ENCODE results near the gene HIBADH.
"Not testable (repeated sequence)": the region's sequence is repeated elsewhere in the genome, so short reads cannot be mapped to it uniquely, and the experiment has no call there.

Gene HIBADH

GRCh38 chr7:27678617-27679260 lies 16.1 kb upstream of the HIBADH start:
- DNase-seq = no peak

GRCh38 chr7:27677912-27678612 lies 15.4 kb upstream of the HIBADH start:
- no peak for DNase-seq

- not testable (repeated sequence) for DNase-seq
Measured at GRCh38 chr7:27674126-27674525, 11.4 kb upstream of the HIBADH start.

- DNase-seq = no peak
Measured at GRCh38 chr7:27671675-27672074, 9.0 kb upstream of the HIBADH start.

- DNase-seq = no peak
Measured at GRCh38 chr7:27670676-27671075, 8.0 kb upstream of the HIBADH start.

- no peak for DNase-seq
Measured at GRCh38 chr7:27670177-27670576, 7.5 kb upstream of the HIBADH start.

- no peak for DNase-seq
Measured at GRCh38 chr7:27665531-27665930, 2.8 kb upstream of the HIBADH start.

GRCh38 chr7:27663989-27664331 lies 1.3 kb upstream of the HIBADH start:
- no peak for DNase-seq

GRCh38 chr7:27661811-27662489 lies 733 bp downstream of the HIBADH start:
- DNase-seq = peak in 1 of 2 experiments; percentile 35

GRCh38 chr7:27656724-27657123 lies 6.0 kb downstream of the HIBADH start:
- DNase-seq = no peak

GRCh38 chr7:27655184-27655583 lies 7.5 kb downstream of the HIBADH start:
- DNase-seq = no peak

- no peak for DNase-seq
Measured at GRCh38 chr7:27652518-27652917, 10.2 kb downstream of the HIBADH start.

- no peak for DNase-seq
Measured at GRCh38 chr7:27651702-27652101, 11.0 kb downstream of the HIBADH start.

GRCh38 chr7:27650283-27650682 lies 12.4 kb downstream of the HIBADH start:
- DNase-seq = no peak

GRCh38 chr7:27647489-27647888 lies 15.2 kb downstream of the HIBADH start:
- DNase-seq = no peak

- no peak for DNase-seq
Measured at GRCh38 chr7:27647046-27647445, 15.6 kb downstream of the HIBADH start.

- no peak for DNase-seq
Measured at GRCh38 chr7:27642271-27642670, 20.4 kb downstream of the HIBADH start.

- no peak for DNase-seq
Measured at GRCh38 chr7:27641581-27642230, 21.0 kb downstream of the HIBADH start.

- no peak for DNase-seq
Measured at GRCh38 chr7:27640884-27641574, 21.7 kb downstream of the HIBADH start.

GRCh38 chr7:27639851-27640250 lies 22.8 kb downstream of the HIBADH start:
- DNase-seq = no peak

GRCh38 chr7:27639048-27639447 lies 23.6 kb downstream of the HIBADH start:
- not testable (repeated sequence) for DNase-seq

GRCh38 chr7:27636326-27637006 lies 26.2 kb downstream of the HIBADH start:
- DNase-seq = no peak

Measured in activated CD4-positive, alpha-beta T cell treated with anti-CD3 and anti-CD28 coated beads, Interleukin-2, amount 50 U/mL, for 48 hours (primary cell).